HepG2 (cell line): ENCODE data around the gene SERAC1. TPM values are rescaled to one million over a fixed set of nuclear protein-coding genes. Genes with fewer than 3 reads are reported as not detected.

Experiments used
- ATF7 ChIP-seq, 2 experiments: fragments of 450-650 bp in 1 of 2; sonication (generic) in 1 of 2; formaldehyde crosslinking in 1 of 2; IDR thresholded peaks; 2 replicates each; pipeline versions ENCODE4 v1.4.0 to v1.6.1; 2016 to 2020; ENCODE audit warnings: antibody characterized with exemption in 1 of 2, mild to moderate bottlenecking in 1 of 2, missing genetic modification reagents in 1 of 2
- BORCS8-MEF2B ChIP-seq: sonication (generic); formaldehyde crosslinking; IDR thresholded peaks from 2 replicates; pipeline ENCODE4 v1.8.0; 2022; ENCODE audit warnings: mild to moderate bottlenecking, missing genetic modification reagents
- GABPB1 ChIP-seq: IDR thresholded peaks from 2 replicates; pipeline ENCODE4 v1.6.1; 2016; ENCODE audit warnings: mild to moderate bottlenecking, missing genetic modification reagents, moderate library complexity, missing compliant biosample characterization
- HMG20B ChIP-seq: conservative IDR thresholded peaks from 2 replicates; pipeline ENCODE4 v1.6.1; 2016; ENCODE audit warnings: missing genetic modification reagents, missing compliant biosample characterization
- MBD4 ChIP-seq: IDR thresholded peaks from 2 replicates; pipeline ENCODE4 v1.6.1; 2012; ENCODE audit warnings: low read length, inconsistent platforms, borderline replicate concordance
- MLXIP ChIP-seq: sonication (generic); formaldehyde crosslinking; IDR thresholded peaks from 2 replicates; pipeline ENCODE4 v1.9.0; 2021; ENCODE audit warnings: missing genetic modification reagents, borderline replicate concordance
- MTERF4 ChIP-seq: sonication (generic); formaldehyde crosslinking; IDR thresholded peaks from 2 replicates; pipeline ENCODE4 v1.8.0; 2023; ENCODE audit warnings: mild to moderate bottlenecking, missing genetic modification reagents
- MYPOP ChIP-seq: sonication (generic); formaldehyde crosslinking; IDR thresholded peaks from 2 replicates; pipeline ENCODE4 v1.8.1; 2023; ENCODE audit warnings: mild to moderate bottlenecking, moderate library complexity, missing genetic modification reagents
- NBN ChIP-seq: fragments of 450-650 bp; conservative IDR thresholded peaks from 2 replicates; pipeline ENCODE4 v1.6.1; 2017
- RFX5 ChIP-seq: IDR thresholded peaks from 2 replicates; pipeline ENCODE4 v1.6.1; 2011; ENCODE audit warnings: low read depth, low read length, improper control_type of control experiment
- SP1 ChIP-seq, 2 experiments: fragments of 450-650 bp in 1 of 2; sonication (generic) in 1 of 2; formaldehyde crosslinking in 1 of 2; IDR thresholded peaks; 2 replicates each; pipeline versions ENCODE4 v1.4.0 to v1.6.1; 2016 to 2020; ENCODE audit warnings: missing genetic modification reagents in 1 of 2
- SPEN ChIP-seq: sonication (generic); formaldehyde crosslinking; IDR thresholded peaks from 2 replicates; pipeline ENCODE4 v1.5.1; 2020; ENCODE audit warnings: low read depth, mild to moderate bottlenecking, missing genetic modification reagents
- TFDP2 ChIP-seq: sonication (generic); formaldehyde crosslinking; IDR thresholded peaks from 2 replicates; pipeline ENCODE4 v1.4.0; 2020; ENCODE audit warnings: missing genetic modification reagents
- XBP1 ChIP-seq: sonication (generic); formaldehyde crosslinking; IDR thresholded peaks from 2 replicates; pipeline ENCODE4 v1.5.0; 2020; ENCODE audit warnings: missing genetic modification reagents
- ZBTB34 ChIP-seq: sonication (generic); formaldehyde crosslinking; IDR thresholded peaks from 2 replicates; pipeline ENCODE4 v1.8.0; 2022; ENCODE audit warnings: mild to moderate bottlenecking, missing genetic modification reagents
- ZFX ChIP-seq: sonication (generic); formaldehyde crosslinking; IDR thresholded peaks from 2 replicates; pipeline ENCODE4 v1.4.0; 2020; ENCODE audit warnings: mild to moderate bottlenecking, low read depth, missing genetic modification reagents, moderate library complexity
- ZNF24 ChIP-seq: fragments of 450-650 bp; IDR thresholded peaks from 2 replicates; pipeline ENCODE4 v1.6.1; 2017; ENCODE audit warnings: antibody characterized with exemption, mild to moderate bottlenecking
- ZNF317 ChIP-seq: sonication (generic); formaldehyde crosslinking; IDR thresholded peaks from 2 replicates; pipeline ENCODE4 v1.5.0; 2020; ENCODE audit warnings: mild to moderate bottlenecking, missing genetic modification reagents
- ZNF598 ChIP-seq: sonication (generic); formaldehyde crosslinking; IDR thresholded peaks from 2 replicates; pipeline ENCODE4 v1.5.1; 2020; ENCODE audit warnings: mild to moderate bottlenecking, missing genetic modification reagents, borderline replicate concordance
- ZNF652 ChIP-seq: IDR thresholded peaks from 2 replicates; pipeline ENCODE4 v1.6.1; 2016; ENCODE audit warnings: low read depth, borderline replicate concordance
- ZNF761 ChIP-seq: sonication (generic); formaldehyde crosslinking; conservative IDR thresholded peaks from 2 replicates; pipeline ENCODE4 v1.4.0; 2020; ENCODE audit warnings: mild to moderate bottlenecking, missing genetic modification reagents
- polyA plus RNA-seq, 8 experiments: library from polyadenylated mRNA; depleted of rRNA in 3 of 8; stranded (reverse) in 7 of 8; unstranded in 1 of 8; fragments of >200 nt; fragmentation: Illumina TruSeq in 4 of 8; extraction: Trizol in 4 of 8; gene quantifications; 2 replicates each; pipeline versions ENCODE4 v1.2.1 to v1.2.3, GENCODE V29; 2011 to 2016; ENCODE audit warnings: low read depth in 4 of 8, missing spikeins in 1 of 8, mixed read lengths in 1 of 8; ENCODE audit not compliant: insufficient read depth in 1 of 8
- total RNA-seq, 5 experiments: library from RNA; depleted of rRNA; stranded (reverse); fragments of >200 nt; fragmentation: Illumina TruSeq; extraction: Trizol; gene quantifications; 2 replicates each; pipeline ENCODE4 v1.2.3, GENCODE V29; 2016; ENCODE audit warnings: low read depth in 1 of 5

Gene SERAC1
- total and polyA plus RNA-seq, 2 of the 13 experiments (the other 11 are each of a cell fraction or from before 2014, with no cell fraction given): 4.5 to 8.1 TPM

- no peak for TF ChIP-seq MBD4
- 0 out of 2 replicates have a peak, but pooled peaks have one; percentile 21 for TF ChIP-seq ZNF317 (CRISPR knock-in tag)
- no peak for TF ChIP-seq ZBTB34
- TF ChIP-seq ZNF24: no peak
- no peak for TF ChIP-seq MYPOP (CRISPR knock-in tag)
- TF ChIP-seq RFX5: no peak
- no peak for TF ChIP-seq HMG20B (CRISPR knock-in tag)
- TF ChIP-seq BORCS8-MEF2B (CRISPR knock-in tag): no peak
- no peak for TF ChIP-seq XBP1 (CRISPR knock-in tag)
- TF ChIP-seq ZNF598 (CRISPR knock-in tag): peak; percentile 57; the same call in 1 of the 2 replicates
- no peak for TF ChIP-seq MTERF4 (CRISPR knock-in tag)
- no peak for TF ChIP-seq ZNF652 (CRISPR knock-in tag)
- no peak for TF ChIP-seq NBN
- TF ChIP-seq TFDP2 (CRISPR knock-in tag): no peak
- peak; percentile 23; the same call in 1 of the 2 replicates for TF ChIP-seq ZFX (CRISPR knock-in tag)
- no peak for TF ChIP-seq SPEN (CRISPR knock-in tag)
- TF ChIP-seq ZNF761: no peak
- no peak for TF ChIP-seq GABPB1
- TF ChIP-seq MLXIP: no peak
- TF ChIP-seq ATF7 (IDR thresholded peaks at IDR 0.05): no peak
- TF ChIP-seq ATF7 (CRISPR knock-in tag; IDR thresholded peaks at IDR 0.05): no peak
- TF ChIP-seq SP1 (IDR thresholded peaks at IDR 0.05): no peak
- no peak for TF ChIP-seq SP1 (CRISPR knock-in tag; IDR thresholded peaks at IDR 0.05)
Measured at GRCh38 chr6:158205169-158205944, 37.3 kb upstream of the SERAC1 start (continued).
